ENCODE results near the gene SOSTDC1.

The SOSTDC1 gene

GRCh38 chr7:16417906-16418305, 47.6 kb downstream of the SOSTDC1 start:
- DNase-seq: no peak

GRCh38 chr7:16416289-16417282, 49.0 kb downstream of the SOSTDC1 start:
- DNase-seq: no peak

GRCh38 chr7:16412274-16413254, 53.0 kb downstream of the SOSTDC1 start:
- DNase-seq: no peak
